Panc1 (cell line): ENCODE measurements around the gene IRAK4.

ENCODE experiments used
- POLR2AphosphoS5 ChIP-seq: IDR thresholded peaks from 2 replicates; pipeline ENCODE4 v1.6.1; 2012; ENCODE audit warnings: mild to moderate bottlenecking, low read depth, low read length, moderate library complexity
- TCF7L2 ChIP-seq: IDR thresholded peaks from 2 replicates; pipeline ENCODE4 v1.6.1; 2011; ENCODE audit warnings: mild to moderate bottlenecking, low read depth, low read length, inconsistent platforms
- TF ChIP-seq, protein P1 (sequence below): fragments of 450-650 bp; IDR thresholded peaks from 2 replicates; pipeline ENCODE4 v1.5.1; 2017; ENCODE audit warnings: mild to moderate bottlenecking

DNA sequence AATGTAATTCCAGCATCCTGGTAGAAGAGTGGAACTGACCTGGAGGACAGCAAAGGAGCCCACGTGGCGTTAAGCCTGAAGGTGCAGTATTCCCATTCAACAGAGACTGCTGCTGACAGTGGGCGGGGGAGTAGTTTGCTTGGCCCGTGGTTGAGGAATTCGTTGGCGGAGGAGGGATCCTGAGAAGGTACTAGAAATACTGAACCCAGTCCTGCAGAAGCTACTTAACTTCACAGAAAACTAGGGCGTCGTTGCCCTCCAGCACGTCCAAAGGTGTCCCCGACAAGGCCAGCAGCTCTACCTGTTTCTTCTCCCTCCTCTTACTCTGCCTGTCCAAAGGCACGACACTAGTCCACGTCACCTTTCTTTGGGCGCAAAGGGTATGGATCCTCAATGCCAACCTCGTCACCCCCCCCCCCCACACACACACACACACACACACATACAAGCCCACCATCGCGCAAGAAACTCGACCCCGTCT lies 464 bp upstream of the IRAK4 start:
- TF ChIP-seq, protein P1, sequence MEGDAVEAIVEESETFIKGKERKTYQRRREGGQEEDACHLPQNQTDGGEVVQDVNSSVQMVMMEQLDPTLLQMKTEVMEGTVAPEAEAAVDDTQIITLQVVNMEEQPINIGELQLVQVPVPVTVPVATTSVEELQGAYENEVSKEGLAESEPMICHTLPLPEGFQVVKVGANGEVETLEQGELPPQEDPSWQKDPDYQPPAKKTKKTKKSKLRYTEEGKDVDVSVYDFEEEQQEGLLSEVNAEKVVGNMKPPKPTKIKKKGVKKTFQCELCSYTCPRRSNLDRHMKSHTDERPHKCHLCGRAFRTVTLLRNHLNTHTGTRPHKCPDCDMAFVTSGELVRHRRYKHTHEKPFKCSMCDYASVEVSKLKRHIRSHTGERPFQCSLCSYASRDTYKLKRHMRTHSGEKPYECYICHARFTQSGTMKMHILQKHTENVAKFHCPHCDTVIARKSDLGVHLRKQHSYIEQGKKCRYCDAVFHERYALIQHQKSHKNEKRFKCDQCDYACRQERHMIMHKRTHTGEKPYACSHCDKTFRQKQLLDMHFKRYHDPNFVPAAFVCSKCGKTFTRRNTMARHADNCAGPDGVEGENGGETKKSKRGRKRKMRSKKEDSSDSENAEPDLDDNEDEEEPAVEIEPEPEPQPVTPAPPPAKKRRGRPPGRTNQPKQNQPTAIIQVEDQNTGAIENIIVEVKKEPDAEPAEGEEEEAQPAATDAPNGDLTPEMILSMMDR: no peak
- TF ChIP-seq POLR2AphosphoS5: no peak
- no peak for TF ChIP-seq TCF7L2
